Effector CD4-positive, alpha-beta T cell (primary cell): ENCODE results near the gene GRK5.

Experiments used
- DNase-seq: peaks from one replicate; pipeline ENCODE4 v3.0.0-alpha.2; 2020

The GRK5 gene

GRCh38 chr10:119495021-119495505 is 287.7 kb downstream of the GRK5 start:
- no peak for DNase-seq

GRCh38 chr10:119495545-119495944 is 288.2 kb downstream of the GRK5 start:
- no peak for DNase-seq

GRCh38 chr10:119496273-119496672 is 288.9 kb downstream of the GRK5 start:
- no peak for DNase-seq

- no peak for DNase-seq
These were observed 289.9 kb downstream of the GRK5 start for GRCh38 chr10:119497243-119497642.

- no peak for DNase-seq
These were observed 291.7 kb downstream of the GRK5 start for GRCh38 chr10:119498889-119499676.

GRCh38 chr10:119499677-119500002 is 292.3 kb downstream of the GRK5 start:
- no peak for DNase-seq

GRCh38 chr10:119500123-119500795 is 292.9 kb downstream of the GRK5 start:
- DNase-seq, result no peak

- DNase-seq, result no peak
These were observed 293.4 kb downstream of the GRK5 start for GRCh38 chr10:119500821-119501220.

- no peak for DNase-seq
These were observed 294.3 kb downstream of the GRK5 start for GRCh38 chr10:119501690-119502089.

GRCh38 chr10:119502209-119502608 is 294.8 kb downstream of the GRK5 start:
- peak; percentile 79 for DNase-seq

- no peak for DNase-seq
These were observed 295.3 kb downstream of the GRK5 start for GRCh38 chr10:119502618-119503155.

- no peak for DNase-seq
These were observed 296.4 kb downstream of the GRK5 start for GRCh38 chr10:119503821-119504220.

- no peak for DNase-seq
These were observed 297.3 kb downstream of the GRK5 start for GRCh38 chr10:119504651-119505050.

GRCh38 chr10:119505131-119505551 is 297.8 kb downstream of the GRK5 start:
- DNase-seq, result no peak
